ENCODE data around the gene YAE1.

DNA sequence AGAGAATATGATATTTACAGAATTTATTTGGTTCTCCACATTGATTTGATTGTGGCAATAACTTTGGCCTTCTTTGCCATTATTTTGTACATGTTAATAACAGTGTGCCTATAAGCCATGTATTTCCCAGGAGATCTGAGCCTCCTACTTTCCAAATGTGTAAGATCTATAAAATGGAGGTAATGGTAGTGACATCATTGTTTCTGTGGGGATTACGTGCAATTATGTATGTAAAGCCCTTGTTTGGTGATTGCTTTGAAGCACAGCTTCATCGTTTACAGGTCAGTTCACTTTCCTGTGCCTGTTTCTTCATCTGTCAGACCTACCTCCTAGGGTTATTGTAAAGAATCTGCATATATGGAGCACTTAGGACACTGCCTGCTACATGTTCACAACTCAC lies 17.3 kb downstream of the YAE1 start:
- TF ChIP-seq, protein P1, sequence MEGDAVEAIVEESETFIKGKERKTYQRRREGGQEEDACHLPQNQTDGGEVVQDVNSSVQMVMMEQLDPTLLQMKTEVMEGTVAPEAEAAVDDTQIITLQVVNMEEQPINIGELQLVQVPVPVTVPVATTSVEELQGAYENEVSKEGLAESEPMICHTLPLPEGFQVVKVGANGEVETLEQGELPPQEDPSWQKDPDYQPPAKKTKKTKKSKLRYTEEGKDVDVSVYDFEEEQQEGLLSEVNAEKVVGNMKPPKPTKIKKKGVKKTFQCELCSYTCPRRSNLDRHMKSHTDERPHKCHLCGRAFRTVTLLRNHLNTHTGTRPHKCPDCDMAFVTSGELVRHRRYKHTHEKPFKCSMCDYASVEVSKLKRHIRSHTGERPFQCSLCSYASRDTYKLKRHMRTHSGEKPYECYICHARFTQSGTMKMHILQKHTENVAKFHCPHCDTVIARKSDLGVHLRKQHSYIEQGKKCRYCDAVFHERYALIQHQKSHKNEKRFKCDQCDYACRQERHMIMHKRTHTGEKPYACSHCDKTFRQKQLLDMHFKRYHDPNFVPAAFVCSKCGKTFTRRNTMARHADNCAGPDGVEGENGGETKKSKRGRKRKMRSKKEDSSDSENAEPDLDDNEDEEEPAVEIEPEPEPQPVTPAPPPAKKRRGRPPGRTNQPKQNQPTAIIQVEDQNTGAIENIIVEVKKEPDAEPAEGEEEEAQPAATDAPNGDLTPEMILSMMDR (IDR thresholded peaks at IDR 0.05; ENCODE audit: borderline replicate concordance, extremely low read depth, low read length, poor library complexity, severe bottlenecking), result no peak
- no peak for TF ChIP-seq EZH2 (IDR thresholded peaks at IDR 0.05; ENCODE audit: borderline replicate concordance, low read depth, low read length, severe bottlenecking)

Measured in DND-41 (cell line).